Esophagus muscularis mucosa (tissue), 4 donors: ENCODE measurements around the gene PHF23. TPM values are rescaled to one million over a fixed set of nuclear protein-coding genes. Genes with fewer than 3 reads are reported as not detected.
A peak's percentile ranks its signal among the peaks of the same experiment; 100 is the strongest.

Source experiments
- DNase-seq: peaks from one replicate; pipeline ENCODE4 v3.0.0-alpha.2; 2017; ENCODE audit errors: extremely low spot score
- H3K27ac ChIP-seq, 4 donors: fragments of 200-600 bp; sonication (generic); replicated peaks in 1 of 4; 1 replicate in 3 of 4; 2 replicates in 1 of 4; pipeline ENCODE4 v1.5.1; 2016 to 2019; ENCODE audit warnings: mild to moderate bottlenecking in 1 of 4
- H3K27me3 ChIP-seq, 4 donors: fragments of 200-600 bp; sonication (generic); one replicate each; pipeline versions ENCODE4 v1.5.1 to v1.6.0; 2016 to 2019
- H3K36me3 ChIP-seq, 4 donors: fragments of 200-600 bp; sonication (generic); one replicate each; pipeline ENCODE4 v1.5.1; 2016 to 2019
- H3K4me1 ChIP-seq, 4 donors: fragments of 200-600 bp; sonication (generic); one replicate each; pipeline ENCODE4 v1.5.1; 2016 to 2019
- H3K4me3 ChIP-seq, 4 donors: fragments of 200-600 bp; sonication (generic); 1 replicate in 2 of 4; 2 replicates in 2 of 4; pipeline ENCODE4 v1.5.1; 2016 to 2019; ENCODE audit warnings: mild to moderate bottlenecking in 4 of 4, moderate library complexity in 1 of 4
- H3K9me3 ChIP-seq, 4 donors: fragments of 200-600 bp; sonication (generic); 1 replicate in 3 of 4; 2 replicates in 1 of 4; pipeline ENCODE4 v1.5.1; 2016 to 2019
- CTCF ChIP-seq, 3 experiments: fragments of 200-600 bp in 2 of 3; fragments of 450-650 bp in 1 of 3; sonication (generic) in 2 of 3; IDR thresholded peaks; one replicate each; pipeline ENCODE4 v1.5.1; 2017 to 2019; ENCODE audit warnings: antibody characterized with exemption in 3 of 3, mild to moderate bottlenecking in 2 of 3, moderate library complexity in 1 of 3
- EP300 ChIP-seq: sonication (generic); formaldehyde crosslinking; IDR thresholded peaks from one replicate; pipeline ENCODE4 v1.6.1; 2017; ENCODE audit warnings: antibody characterized with exemption
- POLR2A ChIP-seq: fragments of 450-650 bp; IDR thresholded peaks from one replicate; pipeline ENCODE4 v1.6.1; 2017; ENCODE audit warnings: antibody characterized with exemption, moderate library complexity, mild to moderate bottlenecking, low read depth
- POLR2AphosphoS5 ChIP-seq, 2 donors: sonication (generic); formaldehyde crosslinking; IDR thresholded peaks; one replicate each; pipeline ENCODE4 v1.6.1; 2017; ENCODE audit warnings: antibody characterized with exemption in 2 of 2
- WGBS: methylation state at CpG from one replicate; pipeline ENCODE4 v1.1.5; 2018; 5-methylcytosine and 5-hydroxymethylcytosine counted together
- intact Hi-C: fragments of 100-400 bp; cut with DNase I; formaldehyde crosslinking; loops from one replicate; pipeline ENCODE4 v1.15.1; 2023
- total RNA-seq, 4 donors: library from RNA; depleted of rRNA; stranded (reverse); fragments of >200 nt; gene quantifications; one replicate each; pipeline versions ENCODE4 v1.1.0 to v1.2.1, GENCODE V29; 2016

The PHF23 gene
- total RNA-seq, 4 donors from 2014 or later: 21.6 to 38.1 (median 24.8) TPM

DNA sequence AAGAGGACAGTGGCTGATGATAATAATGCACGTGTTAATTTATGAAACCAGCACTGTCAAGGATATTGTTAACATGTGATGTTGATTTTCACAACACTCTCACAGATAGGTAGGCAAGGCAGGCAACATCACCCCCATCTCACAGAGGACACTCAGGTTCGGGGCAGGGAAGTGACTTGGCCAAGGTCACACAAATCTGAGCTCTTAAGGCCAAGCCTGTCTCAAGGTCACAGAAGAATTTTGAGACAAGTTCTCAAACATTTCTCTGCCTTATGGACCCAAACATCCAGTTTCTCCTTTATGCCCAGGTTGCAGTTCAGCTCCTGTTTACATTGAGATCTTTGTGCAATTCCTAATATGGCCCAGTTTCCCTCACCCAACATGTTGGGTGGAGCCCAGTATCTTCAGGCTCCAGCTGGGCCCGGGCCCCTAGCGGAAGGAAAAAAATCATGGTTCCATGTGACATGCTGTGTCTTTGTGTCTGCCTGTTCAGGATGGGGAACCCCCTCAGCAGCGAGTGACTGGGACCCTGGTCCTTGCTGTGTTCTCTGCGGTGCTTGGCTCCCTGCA lies 43.6 kb upstream of the PHF23 start:
- peak overlapping the region; percentile 64 to 77 (median 69) for H3K4me3 ChIP-seq
- H3K27me3 ChIP-seq: peaks cover 0 to 7% (median 0%) of the 10 kb centered on the region in 4 donors
- 13% methylated on average over 4 of the region's 6 CpGs for WGBS
- H3K4me1 ChIP-seq: peaks cover 47 to 78% (median 73%) of the 10 kb centered on the region in 4 donors
- no peaks in the 10 kb centered on the region for H3K9me3 ChIP-seq
- TF ChIP-seq CTCF (IDR thresholded peaks at IDR 0.05) (peak in 2 of 3 experiments; percentile 28 to 36), EP300 (no peak), POLR2AphosphoS5 (IDR thresholded peaks at IDR 0.05) (peak in 1 of 2 donors; percentile 73), POLR2A (no peak)
- H3K36me3 ChIP-seq: peaks cover 26 to 42% (median 40%) of the 10 kb centered on the region in 4 donors
- peak overlapping the region; percentile 95 to 98 (median 96) for H3K27ac ChIP-seq
- intact Hi-C loops: no loop called here
- DNase-seq: no peak

DNA sequence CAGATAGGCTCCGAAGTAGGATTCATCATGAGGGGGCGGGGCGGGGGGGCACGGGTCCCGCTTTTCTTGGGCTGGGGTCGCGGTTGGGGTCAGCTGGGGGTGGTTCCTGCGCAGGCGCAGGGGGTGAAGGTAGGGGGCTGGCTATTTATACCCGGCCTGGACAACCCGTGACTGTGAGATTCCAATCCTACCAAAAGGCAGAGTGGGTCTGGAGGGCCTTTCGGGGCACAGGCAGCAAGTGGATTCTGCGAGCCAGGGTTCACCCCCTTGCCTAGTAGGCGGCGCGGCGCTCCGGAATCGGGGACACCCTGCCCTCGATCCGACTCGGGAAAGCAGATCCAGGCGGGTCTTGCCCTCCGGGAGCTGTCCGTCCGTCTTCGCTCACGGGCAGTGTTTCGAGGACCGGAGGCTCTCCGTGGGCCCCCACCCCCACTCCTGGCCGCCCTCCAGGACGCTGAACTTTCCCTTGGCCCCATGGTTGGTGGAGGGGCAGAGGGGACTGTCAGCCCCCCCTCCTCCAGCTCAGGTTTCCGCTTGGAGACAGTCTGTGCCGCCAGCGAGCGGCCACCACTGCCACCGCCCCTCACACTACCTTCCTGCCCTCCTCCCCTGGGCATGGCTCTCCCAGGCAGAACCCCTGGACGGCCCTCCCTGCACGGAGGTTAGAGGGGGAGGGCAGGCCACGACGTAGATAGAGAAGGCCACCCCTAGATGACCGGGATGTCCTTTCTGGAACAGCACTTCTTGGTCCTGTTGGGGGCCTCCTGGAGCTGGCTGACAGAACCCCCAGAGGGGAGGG lies 42.9 kb upstream of the PHF23 start:
- H3K27ac ChIP-seq: peak overlapping the region; percentile 95 to 98 (median 96)
- WGBS: 4% methylated on average over 21 of the region's 43 CpGs
- H3K9me3 ChIP-seq: no peaks in the 10 kb centered on the region
- peaks cover 0 to 7% (median 0%) of the 10 kb centered on the region in 4 donors for H3K27me3 ChIP-seq
- no peak for DNase-seq
- TF ChIP-seq CTCF (IDR thresholded peaks at IDR 0.05) (no peak), POLR2AphosphoS5 (IDR thresholded peaks at IDR 0.05) (peak; percentile 76 to 81), POLR2A (peak; percentile 43)
- peak overlapping the region; percentile 64 to 77 (median 69) for H3K4me3 ChIP-seq
- H3K4me1 ChIP-seq: peaks cover 47 to 71% (median 66%) of the 10 kb centered on the region in 4 donors
- peaks cover 26 to 35% (median 34%) of the 10 kb centered on the region in 4 donors for H3K36me3 ChIP-seq
- intact Hi-C loops: no loop called here

GRCh38 chr17:7281074-7281952 lies 42.1 kb upstream of the PHF23 start, which contains the start of gene SLC2A4:
Gene SLC2A4 (plus strand): TSS chr17:7281718. CDS start chr17:7281935, 217 bp downstream.
- TF ChIP-seq POLR2AphosphoS5 (IDR thresholded peaks at IDR 0.05) (peak; percentile 84 to 96), EP300 (no peak), POLR2A (peak; percentile 86), CTCF (IDR thresholded peaks at IDR 0.05) (no peak)
- intact Hi-C loops: no loop called here
- DNase-seq: peak; percentile 99
- peaks cover 19 to 29% (median 27%) of the 10 kb centered on the region in 4 donors for H3K36me3 ChIP-seq
- H3K9me3 ChIP-seq: no peaks in the 10 kb centered on the region
- peaks cover 0 to 7% (median 0%) of the 10 kb centered on the region in 4 donors for H3K27me3 ChIP-seq
- peak within 1 kb of the TSS; percentile 95 to 98 (median 96) for H3K27ac ChIP-seq
- H3K4me3 ChIP-seq: peak within 1 kb of the TSS; percentile 64 to 77 (median 69)
- H3K4me1 ChIP-seq: peaks cover 47 to 63% (median 58%) of the 10 kb centered on the region in 4 donors
- WGBS: under 1% methylated on average over 39 of the region's 71 CpGs

DNA sequence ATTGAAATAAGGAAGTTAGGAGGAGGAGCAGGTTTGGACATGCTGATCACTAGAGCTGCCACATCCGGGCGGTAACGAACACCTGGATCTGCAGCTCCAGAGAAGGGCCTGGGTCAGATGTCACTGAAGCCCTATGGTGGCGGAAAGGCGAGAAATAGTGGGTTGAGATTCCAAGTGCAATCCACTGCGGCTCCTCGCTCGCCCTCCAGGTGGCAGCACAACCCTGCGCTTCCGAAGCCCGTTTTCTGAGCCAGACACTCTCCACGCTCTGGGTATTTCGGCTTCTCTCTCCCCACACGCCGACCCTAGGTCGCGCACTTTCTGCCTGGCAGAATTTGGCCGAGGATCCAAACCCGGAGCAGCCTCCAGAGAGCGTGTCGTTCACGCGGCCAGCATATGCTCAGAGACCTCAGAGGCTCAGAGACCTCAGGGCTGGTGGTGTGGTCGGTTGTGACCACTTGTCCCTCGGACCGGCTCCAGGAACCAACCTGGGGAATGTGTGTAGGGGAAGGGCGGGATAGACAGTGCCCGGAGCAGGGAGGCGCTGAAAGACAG lies 41.3 kb upstream of the PHF23 start:
- Histone ChIP-seq H3K4me3 (peak overlapping the region; percentile 64 to 77 (median 69)), H3K9me3 (no peaks in the 10 kb centered on the region), H3K4me1 (peaks cover 45 to 56% (median 51%) of the 10 kb centered on the region in 4 donors), H3K27ac (peak overlapping the region; percentile 95 to 98 (median 96)), H3K36me3 (peaks cover 14 to 21% (median 20%) of the 10 kb centered on the region in 4 donors), H3K27me3 (peaks cover 0 to 7% (median 0%) of the 10 kb centered on the region in 4 donors)
- WGBS: 4% methylated on average over 13 of the region's 29 CpGs
- intact Hi-C loops: loop anchor here (1.0 kb wide), 1 partner anchor 16 kb away; no protein-coding TSS in a partner anchor
- TF ChIP-seq CTCF (IDR thresholded peaks at IDR 0.05): peak in 2 of 3 experiments; percentile 95 to 98
- TF ChIP-seq POLR2A: peak; percentile 4
- no peak for TF ChIP-seq EP300
- TF ChIP-seq POLR2AphosphoS5 (IDR thresholded peaks at IDR 0.05): peak; percentile 50 to 77
- peak; percentile 96 for DNase-seq
